HepG2 (cell line): Measurements from ENCODE around the gene IL6ST.

Source experiments
- CTCF ChIP-seq: sonication (generic); formaldehyde crosslinking; IDR thresholded peaks from 2 replicates; pipeline ENCODE4 v1.5.0; 2020; ENCODE audit warnings: mild to moderate bottlenecking, missing genetic modification reagents, moderate library complexity
- KDM5A ChIP-seq: fragments of 200-600 bp; sonication (generic); IDR thresholded peaks from 2 replicates; pipeline ENCODE4 v1.7.0; 2018; ENCODE audit warnings: antibody characterized with exemption, mild to moderate bottlenecking, low read length, borderline replicate concordance
- MXI1 ChIP-seq: IDR thresholded peaks from 3 replicates; pipeline ENCODE4 v1.6.1; 2012; ENCODE audit warnings: low read depth, low read length, inconsistent platforms, borderline replicate concordance
- NR1H2 ChIP-seq: sonication (generic); formaldehyde crosslinking; IDR thresholded peaks from 2 replicates; pipeline ENCODE4 v1.8.1; 2022; ENCODE audit warnings: low read depth, missing genetic modification reagents, borderline replicate concordance
- POLR2AphosphoS5 ChIP-seq: IDR thresholded peaks from 2 replicates; pipeline ENCODE4 v1.6.1; 2012; ENCODE audit warnings: low read depth, low read length
- RCOR2 ChIP-seq: IDR thresholded peaks from 2 replicates; pipeline ENCODE4 v1.6.1; 2016; ENCODE audit warnings: missing biosample characterization, missing genetic modification reagents
- SETDB1 ChIP-seq: sonication (generic); formaldehyde crosslinking; IDR thresholded peaks from 2 replicates; pipeline ENCODE4 v1.5.1; 2020; ENCODE audit warnings: missing genetic modification reagents, mild to moderate bottlenecking, borderline replicate concordance
- SOX6 ChIP-seq, 2 experiments: fragments of 450-650 bp in 1 of 2; sonication (generic) in 1 of 2; formaldehyde crosslinking in 1 of 2; IDR thresholded peaks; 2 replicates each; pipeline versions ENCODE4 v1.4.0 to v1.6.1; 2017 to 2020; ENCODE audit warnings: antibody characterized with exemption in 1 of 2, mild to moderate bottlenecking in 1 of 2, missing genetic modification reagents in 1 of 2
- ZNF746 ChIP-seq: sonication (generic); formaldehyde crosslinking; IDR thresholded peaks from 2 replicates; pipeline ENCODE4 v1.8.0; 2022; ENCODE audit warnings: mild to moderate bottlenecking, missing genetic modification reagents
- TF ChIP-seq, protein P1 (sequence below): sonication (generic); formaldehyde crosslinking; IDR thresholded peaks from 2 replicates; pipeline ENCODE4 v1.5.0; 2020; ENCODE audit warnings: missing genetic modification reagents

- TF ChIP-seq SETDB1, result no peak
- no peak for TF ChIP-seq SOX6 (IDR thresholded peaks at IDR 0.05)
- TF ChIP-seq SOX6 (CRISPR knock-in tag; IDR thresholded peaks at IDR 0.05), result no peak
- no peak for TF ChIP-seq MXI1
- TF ChIP-seq CTCF (CRISPR knock-in tag), result no peak
- TF ChIP-seq NR1H2 (CRISPR knock-in tag), result no peak
- no peak for TF ChIP-seq ZNF746
- no peak for TF ChIP-seq RCOR2
- TF ChIP-seq, protein P1, sequence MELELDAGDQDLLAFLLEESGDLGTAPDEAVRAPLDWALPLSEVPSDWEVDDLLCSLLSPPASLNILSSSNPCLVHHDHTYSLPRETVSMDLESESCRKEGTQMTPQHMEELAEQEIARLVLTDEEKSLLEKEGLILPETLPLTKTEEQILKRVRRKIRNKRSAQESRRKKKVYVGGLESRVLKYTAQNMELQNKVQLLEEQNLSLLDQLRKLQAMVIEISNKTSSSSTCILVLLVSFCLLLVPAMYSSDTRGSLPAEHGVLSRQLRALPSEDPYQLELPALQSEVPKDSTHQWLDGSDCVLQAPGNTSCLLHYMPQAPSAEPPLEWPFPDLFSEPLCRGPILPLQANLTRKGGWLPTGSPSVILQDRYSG (CRISPR knock-in tag), result no peak
- TF ChIP-seq POLR2AphosphoS5, result no peak
- no peak for TF ChIP-seq KDM5A
These were observed 9.6 kb downstream of the IL6ST start for GRCh38 chr5:55985181-55985580.
